HG03469 (cell line): ENCODE data around the gene KIF1C.
"Not testable (repeated sequence)": the region's sequence is repeated elsewhere in the genome, so short reads cannot be mapped to it uniquely, and the experiment has no call there.

ENCODE experiments used
- ATAC-seq: cut with Tn5 transposase; IDR thresholded peaks from one replicate; pipeline ENCODE4 v1.9.1; 2021; ENCODE audit warnings: mild to moderate bottlenecking, moderate library complexity, moderate number of reproducible peaks; ENCODE audit not compliant: unreplicated experiment

The KIF1C gene

GRCh38 chr17:5042157-5043022 lies 44.6 kb downstream of the KIF1C start:
- no peak for ATAC-seq

GRCh38 chr17:5043524-5043923 lies 45.8 kb downstream of the KIF1C start:
- no peak for ATAC-seq

- no peak for ATAC-seq
Observed at GRCh38 chr17:5044630-5045029, 46.9 kb downstream of the KIF1C start.

- no peak for ATAC-seq
Observed at GRCh38 chr17:5045496-5045895, 47.7 kb downstream of the KIF1C start.

- ATAC-seq: no peak
Observed at GRCh38 chr17:5047446-5047845, 49.7 kb downstream of the KIF1C start.

GRCh38 chr17:5049314-5049841 lies 51.6 kb downstream of the KIF1C start:
- ATAC-seq: no peak

GRCh38 chr17:5050278-5050677 lies 52.5 kb downstream of the KIF1C start:
- ATAC-seq: no peak

- ATAC-seq: no peak
Observed at GRCh38 chr17:5055543-5055942, 57.8 kb downstream of the KIF1C start.

- ATAC-seq: no peak
Observed at GRCh38 chr17:5065227-5065744, 67.5 kb downstream of the KIF1C start.

GRCh38 chr17:5068236-5068635 lies 70.5 kb downstream of the KIF1C start:
- ATAC-seq: no peak

- no peak for ATAC-seq
Observed at GRCh38 chr17:5069724-5070123, 72.0 kb downstream of the KIF1C start.

GRCh38 chr17:5075472-5075871 lies 77.7 kb downstream of the KIF1C start:
- ATAC-seq: not testable (repeated sequence)

- ATAC-seq: not testable (repeated sequence)
Observed at GRCh38 chr17:5077275-5077674, 79.5 kb downstream of the KIF1C start.

GRCh38 chr17:5077781-5078105 lies 80.0 kb downstream of the KIF1C start:
- no peak for ATAC-seq
